HG02970 (cell line): ENCODE data around the gene ZNF219.

Experiments used
- ATAC-seq: cut with Tn5 transposase; IDR thresholded peaks from one replicate; pipeline ENCODE4 v1.9.1; 2021; ENCODE audit warnings: mild to moderate bottlenecking, moderate library complexity, moderate number of reproducible peaks; ENCODE audit not compliant: unreplicated experiment, low FRiP score

ZNF219 gene

GRCh38 chr14:21102521-21103410, 4.3 kb upstream of the ZNF219 start:
- ATAC-seq, result no peak

- no peak for ATAC-seq
Measured at GRCh38 chr14:21101802-21102413, 3.5 kb upstream of the ZNF219 start.

GRCh38 chr14:21100931-21101330, 2.5 kb upstream of the ZNF219 start, which contains the start of gene TMEM253:
Gene TMEM253 (plus strand): TSS chr14:21101066. CDS start chr14:21101344, 278 bp downstream.
- no peak for ATAC-seq

GRCh38 chr14:21099596-21099985, 1.1 kb upstream of the ZNF219 start:
- ATAC-seq, result no peak

- ATAC-seq, result no peak
Measured at GRCh38 chr14:21098892-21099595, 589 bp upstream of the ZNF219 start.

GRCh38 chr14:21097636-21098075, 799 bp downstream of the ZNF219 start:
- no peak for ATAC-seq

- ATAC-seq, result no peak
Measured at GRCh38 chr14:21096978-21097635, 1.3 kb downstream of the ZNF219 start.

- no peak for ATAC-seq
Measured at GRCh38 chr14:21096438-21096837, 2.0 kb downstream of the ZNF219 start.

- ATAC-seq, result no peak
Measured at GRCh38 chr14:21095430-21096205, 2.8 kb downstream of the ZNF219 start.

GRCh38 chr14:21093769-21094681, 4.4 kb downstream of the ZNF219 start:
- no peak for ATAC-seq

- ATAC-seq, result no peak
Measured at GRCh38 chr14:21093018-21093417, 5.4 kb downstream of the ZNF219 start.

- ATAC-seq, result peak; percentile 77
Measured at GRCh38 chr14:21092273-21093011, 6.0 kb downstream of the ZNF219 start.

GRCh38 chr14:21091821-21092272, 6.6 kb downstream of the ZNF219 start:
- no peak for ATAC-seq

- no peak for ATAC-seq
Measured at GRCh38 chr14:21090940-21091663, 7.4 kb downstream of the ZNF219 start.

GRCh38 chr14:21090194-21090939, 8.1 kb downstream of the ZNF219 start:
- ATAC-seq, result no peak

GRCh38 chr14:21089877-21090193, 8.6 kb downstream of the ZNF219 start:
- ATAC-seq, result no peak

- ATAC-seq, result no peak
Measured at GRCh38 chr14:21089271-21089670, 9.2 kb downstream of the ZNF219 start.
